H4 (cell line): ENCODE measurements around the gene TRMT11. TPM values are rescaled to one million over a fixed set of nuclear protein-coding genes. Genes with fewer than 3 reads are reported as not detected.

ENCODE experiments used
- DNase-seq: peaks from one replicate; pipeline ENCODE4 v3.0.0-alpha.2; 2015; ENCODE audit warnings: low spot score
- total RNA-seq: library from RNA; depleted of rRNA; stranded (reverse); fragments of >200 nt; shearing (Covaris generic); gene quantifications from 2 replicates; pipeline ENCODE4 v1.2.3, GENCODE V29; 2014; rRNA removed

TRMT11 gene
- total RNA-seq, 1 experiment from 2014 or later = 18.4 TPM

DNA sequence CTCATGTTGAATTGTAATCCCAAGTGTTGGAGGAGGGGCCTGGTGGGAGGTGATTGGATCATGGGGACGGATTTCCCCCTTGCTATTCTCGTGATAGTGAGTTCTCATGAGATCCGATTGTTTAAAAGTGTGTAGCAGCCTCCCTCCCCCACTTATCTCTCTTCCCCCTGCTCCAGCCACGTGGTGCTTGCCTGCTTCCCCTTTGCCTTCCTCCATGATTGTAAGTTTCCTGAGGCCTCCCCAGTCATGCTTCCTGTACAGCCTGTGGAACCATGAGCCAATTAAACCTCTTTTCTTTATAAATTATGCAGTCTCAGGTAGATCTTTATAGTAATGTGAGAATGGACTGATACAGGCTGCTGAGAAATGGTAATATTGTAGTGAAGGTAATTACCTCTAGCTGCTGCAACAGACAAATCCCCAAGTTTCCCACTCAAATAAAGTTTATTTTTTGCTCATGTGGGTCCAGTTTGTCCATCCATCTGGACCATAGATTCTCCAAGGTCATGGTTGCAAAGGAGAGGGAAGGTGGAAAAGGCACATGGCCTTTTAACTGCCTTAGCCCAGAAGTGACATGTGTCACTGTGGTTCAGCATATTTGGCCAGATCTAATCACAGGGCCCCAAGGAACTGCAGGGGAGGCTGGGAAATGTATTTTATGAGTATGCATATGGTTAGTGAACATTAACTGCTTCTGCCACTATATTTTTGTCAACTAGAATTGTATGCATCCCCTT is 89.2 kb downstream of the TRMT11 start:
- DNase-seq = no peak

DNA sequence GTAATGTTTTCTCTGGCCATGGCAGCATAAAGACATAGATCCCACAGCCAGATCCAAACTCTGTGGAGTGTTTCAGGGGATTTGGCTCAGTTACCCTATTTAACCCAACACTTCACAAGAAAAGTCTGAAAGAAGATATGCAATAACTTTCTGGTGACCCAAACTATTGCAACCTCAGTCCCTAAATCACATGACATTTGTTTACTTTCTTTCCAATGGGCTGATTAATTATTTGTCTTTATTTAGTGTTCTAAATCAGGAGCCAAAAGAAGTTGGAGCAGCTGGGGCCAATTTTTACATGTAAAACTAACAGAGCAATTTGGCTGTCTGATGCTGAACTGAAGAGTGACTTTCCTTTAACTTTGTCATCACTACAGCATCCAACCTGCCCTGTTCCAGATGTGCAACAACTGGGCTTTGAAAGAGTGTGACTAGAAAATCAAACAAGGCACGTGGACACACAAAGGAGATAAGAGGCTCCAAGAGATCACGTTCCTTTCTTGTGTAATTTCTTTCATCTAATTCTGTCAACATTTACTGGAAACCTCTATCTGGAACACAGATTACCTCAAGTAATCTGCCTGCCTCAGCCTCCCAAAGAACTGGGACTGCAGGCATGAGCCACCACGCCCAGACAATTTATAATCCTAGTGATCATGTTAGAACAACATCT is 90.8 kb downstream of the TRMT11 start:
- no peak for DNase-seq

DNA sequence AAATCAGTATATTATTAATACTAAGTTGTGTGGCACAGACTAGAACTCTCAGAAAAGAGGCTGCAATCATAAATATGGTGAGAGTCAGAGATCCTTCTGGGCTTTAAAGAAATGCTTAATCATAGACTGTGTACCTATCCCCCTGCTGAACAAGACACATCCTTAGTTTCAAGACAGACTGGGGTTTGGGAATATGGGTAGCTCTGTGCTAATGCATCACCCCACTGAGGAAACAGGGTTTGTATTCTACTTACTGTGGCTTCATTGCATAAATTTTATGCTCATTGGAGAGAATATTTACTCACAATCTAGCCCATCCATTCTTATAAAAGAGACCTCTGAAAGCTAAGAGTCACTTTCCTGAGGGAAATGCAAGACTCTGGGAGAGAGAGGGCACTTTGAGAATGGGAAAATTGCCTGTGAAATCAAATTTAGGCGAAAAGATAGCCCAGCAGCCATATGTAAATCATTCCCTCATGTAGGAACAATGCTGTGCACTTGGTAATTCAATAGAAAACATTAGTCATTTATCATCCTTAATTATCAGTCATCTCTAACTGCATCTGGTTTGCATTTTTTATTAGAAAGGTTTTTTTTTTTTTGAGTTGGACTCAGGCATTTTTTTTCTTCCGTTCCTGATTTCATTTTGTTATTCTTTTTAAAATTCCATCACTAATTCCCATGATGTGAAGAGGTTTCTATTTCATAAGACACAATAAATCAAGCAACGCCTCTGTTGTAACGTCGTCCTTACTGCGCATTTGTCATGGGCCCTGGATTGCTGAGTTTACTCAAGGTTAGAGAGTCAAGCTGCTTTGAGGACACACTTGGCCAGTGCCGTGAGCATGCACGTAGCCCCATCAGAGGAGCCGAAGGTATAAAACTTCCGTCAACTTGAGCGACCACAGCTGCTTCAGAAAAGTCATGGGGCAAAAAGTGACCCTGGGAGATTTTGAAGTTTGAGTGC is 91.8 kb downstream of the TRMT11 start:
- DNase-seq = no peak

DNA sequence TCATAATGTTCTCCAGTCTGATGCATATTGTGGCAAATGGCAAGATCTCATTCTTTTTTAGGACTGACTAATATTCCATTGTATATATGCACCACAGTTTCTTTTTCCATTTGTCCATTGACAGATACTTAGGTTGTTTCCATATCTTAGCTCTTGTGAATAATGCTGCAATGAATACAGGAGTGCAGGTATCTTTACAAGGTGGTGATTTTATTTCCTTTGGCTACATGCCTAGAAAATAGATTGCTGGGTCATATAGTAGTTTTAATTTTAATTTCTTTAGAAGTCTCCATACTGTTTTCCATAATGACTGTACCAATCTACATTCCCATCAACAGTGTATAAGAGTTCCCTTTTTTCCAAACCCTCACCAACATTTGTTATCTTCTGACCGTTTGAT is 97.5 kb downstream of the TRMT11 start:
- DNase-seq = no peak

DNA sequence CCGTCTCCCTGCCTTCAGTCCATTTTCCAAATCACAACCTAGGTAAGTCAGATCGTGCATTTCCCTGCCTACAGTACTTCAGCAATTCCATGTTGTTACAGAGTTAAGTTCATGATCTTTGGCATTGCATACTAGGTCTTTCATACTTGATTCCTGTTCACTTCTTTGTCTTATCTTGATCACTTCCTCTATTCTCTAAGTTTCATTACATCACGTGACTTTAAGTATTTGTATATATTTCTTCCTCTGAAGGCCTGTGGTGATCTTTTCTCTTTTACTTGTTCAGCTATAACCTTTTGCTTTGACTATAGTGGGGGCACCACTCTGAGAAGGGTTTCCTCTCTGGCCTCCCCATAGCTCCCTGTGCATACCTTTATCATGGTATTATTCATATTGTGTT is 100.2 kb downstream of the TRMT11 start:
- no peak for DNase-seq

Other genes starting within 250 kb of the TRMT11 start
- 0.93 TPM in 1 of 2 replicates, not detected in the other for gene HEY2, start 236.9 kb upstream of the TRMT11 start, total RNA-seq
- gene NCOA7, start 195.6 kb upstream of the TRMT11 start, total RNA-seq = 26.1 and 33.4 TPM in 2 replicates
- 10.0 and 10.6 TPM in 2 replicates for gene HINT3, start 29.8 kb upstream of the TRMT11 start, total RNA-seq